Inferior parietal cortex (tissue), 1 donor: Measurements from ENCODE around the gene CASP6.
"Not testable (repeated sequence)": the region's sequence is repeated elsewhere in the genome, so short reads cannot be mapped to it uniquely, and the experiment has no call there.

Experiments
- DNase-seq: peaks from one replicate; pipeline ENCODE4 v3.0.0-alpha.2; 2016; ENCODE audit errors: extremely low spot score

The CASP6 gene

DNA sequence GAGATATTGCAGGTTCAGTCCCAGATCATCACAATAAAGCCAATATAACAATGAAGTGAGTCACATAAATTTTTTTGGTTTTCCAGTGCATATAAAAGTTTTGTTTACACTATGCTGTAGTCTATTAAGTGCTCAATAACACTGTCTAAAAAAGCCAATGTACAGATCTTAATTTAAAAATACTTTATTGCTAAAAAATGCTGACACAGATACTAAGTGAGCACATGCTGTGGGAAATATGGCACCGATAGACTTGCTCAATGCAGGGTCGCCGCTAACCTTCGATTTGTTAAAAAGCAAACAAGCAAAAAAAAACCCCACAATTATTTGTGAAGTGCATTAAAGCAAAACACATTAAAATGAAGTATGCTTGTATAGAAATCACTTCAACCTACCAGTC is 16.4 kb upstream of the CASP6 start:
- no peak for DNase-seq

DNA sequence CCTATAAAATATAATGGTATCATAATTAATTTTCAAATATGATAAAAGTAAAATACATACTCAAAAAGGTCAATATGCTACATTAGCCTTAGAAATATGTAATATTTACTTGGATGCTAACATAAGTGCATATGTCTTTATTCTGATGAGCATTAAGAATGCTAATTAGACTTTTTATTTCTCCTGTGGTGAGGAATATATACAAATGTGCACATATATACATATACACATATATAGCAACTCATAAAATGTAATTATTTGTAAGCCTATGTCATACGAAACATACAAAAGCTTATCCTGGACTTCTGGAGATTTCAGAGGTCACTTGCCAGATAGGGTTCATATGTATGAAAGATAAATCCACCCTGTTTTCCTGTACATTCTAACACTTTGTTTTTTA is 15.5 kb upstream of the CASP6 start:
- DNase-seq, result no peak

DNA sequence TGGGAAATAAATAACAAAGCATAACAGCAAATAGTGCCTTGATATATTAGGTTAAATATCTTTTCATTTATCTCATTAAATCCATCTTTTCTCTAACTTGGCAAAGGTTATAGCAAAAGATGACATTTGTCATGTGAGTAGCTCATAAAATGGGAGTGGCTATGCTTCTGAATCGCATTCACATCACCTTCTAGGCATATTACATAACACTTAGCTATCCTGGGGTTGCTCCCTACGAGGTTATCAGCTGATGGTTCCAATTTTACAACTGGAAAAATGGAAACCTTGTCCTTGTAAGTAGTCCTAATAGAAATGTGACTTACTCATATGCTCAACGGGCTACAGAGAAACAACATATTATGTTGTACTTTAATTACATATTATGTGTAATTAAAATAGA is 10.3 kb upstream of the CASP6 start:
- no peak for DNase-seq

DNA sequence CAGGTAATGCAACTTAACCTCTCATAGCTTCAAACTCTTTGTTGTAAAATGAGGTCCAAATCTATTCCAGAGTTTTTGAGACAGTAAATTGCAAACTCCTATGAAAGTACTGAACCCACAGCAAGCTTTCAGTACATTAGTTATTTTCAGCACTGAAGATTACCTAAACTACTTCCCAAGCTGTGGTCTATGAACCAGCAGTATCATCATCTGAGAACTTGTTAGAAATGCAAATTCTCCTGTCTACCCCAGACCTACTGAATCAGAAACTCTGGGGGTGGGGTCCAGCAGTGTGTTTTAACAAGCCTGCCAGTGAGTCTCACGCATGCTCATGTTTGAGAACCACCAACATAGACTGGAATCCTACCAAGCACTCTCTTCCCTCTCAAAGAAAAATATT is 5.7 kb upstream of the CASP6 start:
- DNase-seq, result no peak

DNA sequence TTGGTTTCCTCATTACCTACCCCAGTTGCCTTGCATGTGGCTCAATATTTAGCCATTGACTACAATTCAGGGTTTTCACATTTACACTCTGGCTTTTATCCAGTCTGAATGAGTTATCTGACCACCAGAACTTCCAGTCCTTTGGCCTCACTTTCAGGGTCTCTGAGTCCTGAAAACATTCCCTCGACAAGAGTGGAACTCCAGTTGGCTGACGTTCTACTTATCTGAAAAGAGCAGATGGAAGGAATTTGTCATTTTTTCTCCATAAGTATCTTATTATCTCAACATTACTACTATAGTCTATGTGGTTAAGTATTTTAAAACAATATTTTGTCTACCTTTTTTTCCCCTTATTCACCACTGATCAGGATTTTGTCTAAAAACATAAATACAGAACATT is 5.2 kb upstream of the CASP6 start:
- DNase-seq, result no peak

DNA sequence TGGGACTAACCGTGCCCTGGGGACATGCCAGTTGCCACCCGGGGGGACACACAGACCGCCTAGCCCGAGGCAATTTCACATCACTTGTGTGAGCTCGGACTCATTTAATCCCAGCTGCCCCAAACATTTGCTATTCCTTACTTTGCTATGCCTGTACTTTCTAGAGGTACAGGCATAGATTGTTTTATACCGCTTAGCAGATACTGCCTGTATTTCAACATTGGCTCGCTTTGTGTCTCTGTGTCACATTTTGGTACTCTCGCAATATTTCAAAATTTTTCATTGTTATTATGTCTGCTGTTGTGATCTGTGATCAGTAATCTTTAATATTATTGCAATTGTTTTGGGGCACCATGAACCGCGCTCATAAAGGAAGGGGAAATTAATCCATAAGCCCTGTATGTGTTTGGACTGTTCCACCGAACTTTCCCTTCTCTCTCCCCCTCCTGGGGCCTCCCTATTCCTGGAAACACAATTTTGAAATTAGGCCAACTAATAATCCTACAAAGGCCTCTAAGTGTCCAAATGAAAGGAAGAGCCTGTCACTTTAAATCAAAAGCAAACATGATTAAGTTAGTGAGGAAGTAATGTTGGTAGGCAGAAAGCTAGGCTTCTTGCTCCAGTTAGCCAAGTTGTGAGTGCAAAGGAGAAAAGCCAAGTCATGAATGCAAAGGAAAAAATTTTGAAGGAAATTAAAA is 568 bp upstream of the CASP6 start:
- DNase-seq, result no peak

DNA sequence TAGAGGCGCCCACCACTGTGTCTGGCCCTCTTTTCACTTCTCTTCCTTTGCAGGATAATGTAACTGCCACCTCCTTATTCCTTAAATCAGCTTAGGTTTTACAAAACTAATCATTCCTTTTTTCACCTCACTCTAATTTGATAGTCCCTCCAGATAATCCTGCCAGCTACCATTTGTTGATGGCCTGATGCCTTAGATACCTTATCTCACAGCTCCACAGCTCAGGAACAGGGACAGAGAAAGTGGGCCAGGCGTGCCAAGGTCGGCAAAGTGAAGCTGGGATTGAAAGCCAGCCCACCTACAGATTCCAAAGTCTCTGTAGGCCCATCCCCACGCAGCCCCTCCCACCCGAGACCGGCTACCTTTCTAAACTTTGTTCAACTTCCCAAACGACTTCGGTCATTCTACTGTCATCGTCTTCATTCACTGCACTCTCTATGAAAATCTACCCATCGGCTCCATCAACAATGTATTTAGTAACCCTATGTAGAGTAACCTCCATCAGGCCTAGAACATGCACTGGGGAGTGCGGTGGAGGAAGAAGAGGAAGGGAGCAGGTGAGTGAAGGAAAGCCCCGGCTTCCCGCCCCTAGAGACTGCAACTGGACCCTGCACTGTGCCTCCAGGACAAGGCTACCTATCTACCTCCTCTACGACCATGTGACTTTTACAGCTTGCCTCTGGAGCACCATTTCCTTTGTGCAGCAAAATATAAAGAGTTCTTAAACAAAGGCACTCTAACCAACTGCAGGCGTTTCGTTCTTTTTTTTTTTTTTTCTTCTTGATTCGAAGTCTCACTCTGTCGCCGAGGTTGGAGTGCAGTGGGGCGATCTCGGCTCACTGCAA is 1.5 kb downstream of the CASP6 start:
- no peak for DNase-seq

DNA sequence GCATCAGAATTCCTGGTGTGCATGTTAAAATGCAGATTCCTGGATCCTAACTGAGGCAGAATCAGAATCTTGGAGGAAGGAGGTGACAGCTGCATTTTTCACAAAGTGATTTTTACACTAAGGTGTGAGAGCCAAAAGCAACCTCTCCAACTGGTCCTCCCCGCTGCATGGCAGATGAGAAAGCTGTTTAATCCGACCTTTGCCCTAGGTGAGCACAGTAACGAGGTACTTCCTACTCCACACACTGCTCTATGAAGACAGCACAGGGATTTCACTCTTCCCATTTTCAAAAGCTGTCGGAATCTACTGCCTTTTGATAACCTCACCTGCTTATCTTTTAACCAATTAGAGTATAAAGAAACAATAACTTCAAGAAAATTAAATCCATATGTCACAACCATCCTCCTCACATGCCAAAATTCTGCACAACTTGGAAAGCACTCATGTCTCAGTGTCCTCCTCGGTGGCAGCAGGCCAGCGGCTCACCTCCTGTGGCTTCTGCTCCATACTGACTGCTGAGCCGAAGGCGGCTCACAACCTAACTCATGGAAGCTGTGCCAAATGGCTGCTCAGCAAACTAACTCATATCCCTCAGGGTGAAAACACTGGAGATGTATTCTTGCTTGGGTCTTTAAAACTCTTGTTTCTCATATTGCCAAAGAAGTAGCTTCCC is 3.6 kb downstream of the CASP6 start:
- no peak for DNase-seq

DNA sequence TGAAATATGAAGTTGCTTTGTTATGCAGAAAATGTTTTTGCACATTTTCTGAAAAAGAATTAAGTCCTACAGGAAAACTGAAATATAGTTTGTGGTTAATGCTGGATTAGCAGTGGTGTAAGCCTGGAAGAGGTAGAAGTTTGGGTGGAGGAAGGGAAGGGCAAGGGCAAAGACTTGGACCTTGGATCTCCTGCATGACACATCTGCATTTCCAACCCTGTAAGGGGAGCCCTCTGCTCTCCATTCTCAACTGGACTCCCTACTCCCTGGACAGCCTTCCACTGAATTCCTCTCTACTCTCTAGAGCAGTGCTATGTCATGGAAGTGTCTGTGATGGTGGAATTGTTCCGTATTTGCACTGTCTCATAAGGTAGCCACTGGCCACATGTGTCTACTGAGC is 4.6 kb downstream of the CASP6 start:
- DNase-seq, result no peak

DNA sequence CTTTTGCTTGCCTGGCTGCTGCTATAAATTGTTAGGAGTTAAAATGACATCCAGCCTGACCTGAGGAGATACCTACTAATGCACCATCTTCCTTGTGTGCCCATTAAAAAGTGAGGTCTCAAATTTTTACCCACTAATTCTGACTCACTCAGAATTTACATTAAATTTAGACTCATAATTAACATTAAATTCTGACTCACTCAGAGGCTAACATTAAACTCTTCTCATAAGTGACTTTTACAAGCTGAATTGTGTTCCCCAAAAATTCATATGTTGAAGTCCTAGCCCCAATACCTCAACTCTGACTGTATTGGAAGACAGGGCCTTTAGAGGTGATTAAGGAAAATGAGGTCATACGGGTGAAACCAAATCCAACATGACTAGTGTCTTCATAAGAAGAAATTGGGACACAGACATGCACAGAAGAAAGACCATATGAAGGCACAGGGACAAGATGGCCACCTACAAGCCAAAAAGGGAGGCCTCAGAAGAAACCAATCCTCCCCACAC is 11.8 kb downstream of the CASP6 start:
- no peak for DNase-seq

DNA sequence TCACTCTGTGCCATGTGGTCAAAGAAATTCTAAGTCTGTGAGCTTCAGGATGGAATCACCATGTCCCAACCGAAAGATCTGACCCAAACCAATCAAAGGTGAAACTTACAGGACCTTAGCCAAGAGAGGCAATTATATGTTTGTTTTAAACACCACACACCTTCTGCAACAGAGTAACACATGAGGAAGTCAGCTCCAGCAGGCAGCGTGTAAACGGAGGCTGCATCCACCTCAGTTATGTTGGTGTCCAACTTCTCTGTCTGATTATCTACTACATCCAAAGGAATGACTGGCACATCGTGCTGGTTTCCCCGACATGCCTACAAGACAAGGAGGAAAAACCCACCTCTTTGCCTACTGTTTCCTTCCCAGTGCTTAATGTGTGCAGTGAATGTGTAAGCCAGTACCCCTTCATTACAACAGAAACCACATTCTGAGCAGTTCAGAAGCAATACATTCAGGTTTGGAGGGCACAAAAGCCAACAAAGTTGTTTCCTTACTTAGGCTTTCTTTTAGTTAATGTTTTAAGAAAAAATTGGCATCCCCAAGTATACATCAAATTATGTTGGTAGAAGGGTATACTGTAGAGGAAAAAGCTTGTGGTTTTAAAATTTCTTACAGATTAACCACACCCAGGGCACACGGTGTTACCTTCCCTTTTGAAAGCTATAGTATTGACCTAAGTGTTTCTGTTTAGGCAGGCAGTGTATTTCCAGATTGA is 12.4 kb downstream of the CASP6 start:
- no peak for DNase-seq

DNA sequence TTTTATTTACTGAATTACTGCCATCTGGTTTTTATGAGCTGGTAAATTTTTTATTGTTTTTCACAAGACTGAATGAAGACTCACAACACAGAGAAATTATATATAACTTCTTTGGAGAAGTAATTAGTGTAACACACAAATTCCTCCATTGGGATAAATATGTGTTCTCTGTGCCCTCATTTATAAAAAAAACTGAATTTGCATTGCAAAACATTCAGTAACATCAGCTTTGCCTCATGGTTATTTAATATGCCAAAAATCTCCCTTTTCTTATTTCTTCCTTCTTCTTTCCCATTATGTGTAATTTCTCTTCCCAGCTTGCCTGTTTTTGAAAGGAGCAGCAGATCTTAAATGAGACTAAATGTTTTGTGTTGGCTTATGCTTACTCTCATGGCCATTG is 18.5 kb downstream of the CASP6 start:
- DNase-seq, result no peak

DNA sequence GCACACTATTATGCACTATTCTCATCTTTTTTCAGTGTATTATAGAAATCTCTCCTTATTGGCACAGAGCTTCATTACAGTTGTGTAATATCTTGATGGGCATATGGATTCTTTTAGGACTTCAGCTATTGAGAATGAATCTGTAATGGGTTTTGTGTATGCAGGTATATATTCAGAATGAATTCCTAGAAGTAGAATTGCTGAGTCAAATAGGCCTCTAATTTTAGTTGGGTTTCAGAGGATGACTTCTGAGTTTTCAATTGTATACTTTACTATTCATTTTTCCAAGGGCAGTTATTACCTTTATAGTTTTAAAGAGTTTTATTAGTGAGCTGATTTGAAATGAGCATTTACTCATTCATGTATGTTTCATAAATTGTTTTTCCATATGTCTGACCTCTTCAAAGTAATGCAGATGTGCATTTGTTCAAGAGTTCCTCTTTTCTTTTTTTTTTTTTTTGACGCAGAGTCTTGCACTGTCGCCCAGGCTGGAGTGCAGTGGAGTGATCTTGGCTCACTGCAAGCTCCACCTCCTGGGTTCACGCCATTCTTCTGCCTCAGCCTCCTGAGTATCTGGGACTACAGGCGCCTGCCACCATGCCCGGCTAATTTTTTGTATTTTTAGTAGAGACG is 19.5 kb downstream of the CASP6 start:
- DNase-seq, result no peak

DNA sequence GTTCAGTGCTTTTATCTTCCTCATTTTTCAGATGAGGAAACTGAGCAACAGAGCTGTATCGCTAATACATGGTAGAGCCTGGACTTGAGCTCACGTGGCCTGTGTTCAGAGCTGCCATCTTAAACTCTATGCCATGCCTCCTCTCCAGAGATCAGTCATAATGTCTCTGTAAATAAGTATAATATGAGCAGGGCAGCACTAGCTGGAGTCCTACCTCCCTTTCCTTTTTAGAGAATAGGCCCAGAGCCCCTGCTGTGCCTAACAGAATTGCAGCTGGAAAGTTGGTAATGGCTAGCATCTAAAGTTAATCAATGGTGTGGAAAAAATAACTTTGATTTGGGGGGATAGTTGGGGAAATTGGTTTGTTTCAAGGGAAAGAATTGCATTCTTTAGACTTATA is 20.4 kb downstream of the CASP6 start:
- no peak for DNase-seq

DNA sequence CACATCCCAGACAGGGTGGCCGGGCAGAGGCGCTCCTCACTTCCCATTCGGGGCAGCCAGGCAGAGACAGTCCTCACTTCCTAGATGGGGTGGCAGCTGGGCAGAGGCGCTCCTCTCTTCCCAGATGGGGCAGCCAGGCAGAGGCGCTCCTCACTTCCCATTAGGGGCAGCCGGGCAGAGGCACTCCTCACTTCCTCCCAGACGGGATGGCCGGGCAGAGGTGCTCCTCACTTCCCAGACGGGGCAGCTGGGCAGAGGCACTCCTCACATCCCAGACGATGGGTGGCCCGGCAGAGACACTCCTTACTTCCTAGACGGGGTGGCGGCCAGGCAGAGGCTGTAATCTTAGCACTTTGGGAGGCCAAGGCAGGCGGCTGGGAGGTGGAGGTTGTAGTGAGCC is 24.3 kb downstream of the CASP6 start:
- DNase-seq, result not testable (repeated sequence)

DNA sequence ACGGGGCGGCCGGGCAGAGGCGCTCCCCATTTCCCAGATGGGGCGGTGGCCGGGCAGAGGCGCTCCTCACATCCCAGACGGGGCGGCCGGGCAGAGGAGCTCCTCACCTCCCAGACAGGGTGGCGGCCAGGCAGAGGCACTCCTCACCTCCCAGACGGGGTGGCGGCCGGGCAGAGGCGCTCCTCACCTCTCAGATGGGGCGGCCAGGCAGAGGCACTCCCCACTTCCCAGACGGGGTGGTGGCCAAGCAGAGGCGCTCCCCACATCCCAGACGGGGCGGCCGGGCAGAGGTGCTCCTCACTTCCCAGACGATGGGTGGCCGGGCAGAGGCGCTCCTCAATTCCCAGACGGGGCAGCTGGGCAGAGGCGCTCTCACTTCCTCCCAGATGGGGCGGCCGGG is 24.8 kb downstream of the CASP6 start:
- DNase-seq, result not testable (repeated sequence)

DNA sequence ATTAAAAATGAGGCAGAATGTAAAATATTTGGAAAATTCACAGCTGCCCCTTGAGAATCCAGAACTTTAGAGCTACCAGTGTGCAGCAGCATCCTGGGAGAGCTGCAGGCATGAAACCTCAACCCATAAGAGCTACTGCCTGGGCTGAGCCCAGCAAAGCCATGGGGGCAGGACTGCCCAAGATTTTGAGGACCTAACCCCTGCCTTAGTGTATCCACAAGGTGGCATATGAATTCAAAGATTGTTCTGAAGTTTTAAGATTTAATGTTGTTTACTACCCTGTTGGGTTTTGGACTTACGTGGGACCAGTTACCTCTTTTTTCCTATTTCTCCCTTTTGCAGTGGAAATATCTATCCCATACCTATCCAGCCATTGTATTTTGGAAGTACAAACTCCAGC is 26.4 kb downstream of the CASP6 start:
- no peak for DNase-seq

DNA sequence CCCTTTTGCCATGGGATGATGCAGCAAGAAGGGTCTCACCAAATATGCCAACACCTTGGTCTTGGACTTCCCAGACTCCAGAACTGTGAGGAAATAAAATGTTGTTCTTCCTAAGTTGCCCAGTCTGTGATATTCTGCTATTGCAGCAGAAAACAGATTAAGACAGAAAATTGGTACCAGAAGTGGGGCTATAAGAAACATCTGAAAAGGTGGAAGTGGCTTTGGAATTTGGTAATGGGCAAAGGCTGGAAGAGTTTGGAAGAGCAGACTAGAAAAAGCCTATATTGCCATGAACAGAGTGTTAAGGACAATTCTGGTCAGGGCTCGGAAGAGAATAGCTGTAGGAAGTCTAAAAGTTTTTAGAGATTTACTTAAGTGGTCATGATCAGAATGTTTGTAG is 27.4 kb downstream of the CASP6 start:
- no peak for DNase-seq

DNA sequence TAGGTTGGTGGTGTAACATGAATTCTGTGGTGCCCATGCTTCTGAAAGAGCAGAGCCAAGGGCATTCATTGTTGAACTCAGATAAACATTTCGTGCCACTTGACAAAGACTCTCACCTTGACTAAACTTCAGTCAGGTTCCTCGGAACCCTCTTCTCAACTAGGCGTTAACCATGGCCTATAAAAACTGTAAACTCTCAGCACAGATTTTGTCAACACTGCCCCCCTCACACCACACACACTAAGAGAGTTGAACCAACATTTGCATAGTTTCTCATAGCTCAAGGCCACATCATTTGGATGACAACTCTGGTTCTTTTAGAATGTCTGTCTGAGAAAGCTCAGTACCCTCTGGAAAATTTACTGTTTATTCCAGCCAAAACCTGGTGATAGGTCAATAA is 28.1 kb downstream of the CASP6 start:
- DNase-seq, result no peak

DNA sequence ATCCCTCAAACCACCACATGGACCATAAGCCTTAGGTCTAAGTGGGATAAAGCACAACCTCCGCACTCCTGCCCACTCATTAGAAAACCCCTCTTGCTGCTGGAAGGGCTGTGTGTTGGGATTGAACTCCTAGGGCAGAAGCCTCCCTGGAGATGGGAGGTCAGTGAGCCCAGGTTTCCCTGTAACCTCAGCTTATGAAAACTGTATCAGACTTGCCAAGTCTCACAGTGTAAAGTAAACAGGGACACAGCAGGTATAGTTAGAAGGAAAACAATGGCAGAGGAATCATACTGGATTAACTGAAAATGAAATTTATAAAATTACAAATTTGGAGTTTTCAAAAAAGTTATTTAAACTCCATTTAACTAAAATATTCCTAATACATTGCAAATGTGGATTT is 29.9 kb downstream of the CASP6 start:
- no peak for DNase-seq

DNA sequence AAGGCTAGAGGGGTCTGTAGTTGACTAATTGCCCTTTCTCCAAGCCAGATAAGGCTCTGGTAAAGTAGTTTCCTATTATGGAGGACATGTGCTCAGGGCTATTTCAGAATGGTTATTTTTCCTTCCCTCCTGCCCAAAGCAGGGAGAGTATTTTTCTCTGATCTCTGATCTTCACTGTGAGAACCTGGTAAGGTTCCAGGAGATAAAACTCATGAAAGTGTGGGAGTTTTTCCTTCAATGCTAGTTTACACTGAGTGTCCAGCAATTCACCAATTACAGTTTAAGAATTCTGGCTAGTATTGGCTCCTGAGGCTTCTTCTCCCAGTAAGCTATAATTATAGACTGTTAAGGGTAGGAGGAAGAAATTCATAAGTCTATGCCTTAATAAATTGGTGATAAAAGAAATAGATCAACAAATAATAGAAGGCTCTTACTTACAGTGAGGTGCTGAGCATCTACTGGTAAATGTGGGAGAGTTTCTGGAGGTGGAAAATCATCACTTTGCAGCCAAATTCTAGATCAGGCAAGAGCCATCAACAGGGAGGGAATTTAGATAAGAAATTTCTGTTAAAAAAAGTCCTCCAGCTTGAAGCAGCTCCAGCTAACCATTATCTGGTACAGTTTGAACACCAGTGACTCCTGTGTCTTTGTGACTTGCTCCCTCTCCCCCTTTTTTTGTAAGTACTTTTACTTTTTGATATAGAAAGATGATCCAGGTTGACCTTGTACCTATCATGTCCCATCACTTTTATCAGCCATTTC is 30.9 kb downstream of the CASP6 start:
- DNase-seq, result no peak
